IPS-20b (cell line): ENCODE measurements around the gene PDGFB.

Source experiments
- H3K27ac ChIP-seq: one replicate; pipeline ENCODE4 v1.5.1; 2013; ENCODE audit warnings: low read length
- H3K27me3 ChIP-seq: 2 replicates; pipeline ENCODE4 v1.6.1; 2013; ENCODE audit warnings: mild to moderate bottlenecking, low read length, inconsistent platforms; ENCODE audit not compliant: insufficient read depth
- H3K36me3 ChIP-seq: 2 replicates; pipeline ENCODE4 v1.6.1; 2013; ENCODE audit warnings: low read depth, mild to moderate bottlenecking, inconsistent platforms, low read length, moderate library complexity; ENCODE audit not compliant: insufficient read depth
- H3K4me1 ChIP-seq: 2 replicates; pipeline ENCODE4 v1.6.1; 2013; ENCODE audit warnings: mild to moderate bottlenecking, control low read depth, inconsistent platforms, low read length, moderate library complexity; ENCODE audit not compliant: insufficient read depth
- H3K4me3 ChIP-seq: 2 replicates; pipeline ENCODE4 v1.5.1; 2013; ENCODE audit warnings: mild to moderate bottlenecking, low read length, inconsistent platforms
- H3K9ac ChIP-seq: 2 replicates; pipeline ENCODE4 v1.6.1; 2013; ENCODE audit warnings: low read depth, mild to moderate bottlenecking, inconsistent platforms, low read length, moderate library complexity
- H3K9me3 ChIP-seq: 2 replicates; pipeline ENCODE4 v1.6.1; 2013; ENCODE audit warnings: mild to moderate bottlenecking, low read depth, low read length, inconsistent platforms; ENCODE audit not compliant: insufficient read depth

Gene PDGFB

DNA sequence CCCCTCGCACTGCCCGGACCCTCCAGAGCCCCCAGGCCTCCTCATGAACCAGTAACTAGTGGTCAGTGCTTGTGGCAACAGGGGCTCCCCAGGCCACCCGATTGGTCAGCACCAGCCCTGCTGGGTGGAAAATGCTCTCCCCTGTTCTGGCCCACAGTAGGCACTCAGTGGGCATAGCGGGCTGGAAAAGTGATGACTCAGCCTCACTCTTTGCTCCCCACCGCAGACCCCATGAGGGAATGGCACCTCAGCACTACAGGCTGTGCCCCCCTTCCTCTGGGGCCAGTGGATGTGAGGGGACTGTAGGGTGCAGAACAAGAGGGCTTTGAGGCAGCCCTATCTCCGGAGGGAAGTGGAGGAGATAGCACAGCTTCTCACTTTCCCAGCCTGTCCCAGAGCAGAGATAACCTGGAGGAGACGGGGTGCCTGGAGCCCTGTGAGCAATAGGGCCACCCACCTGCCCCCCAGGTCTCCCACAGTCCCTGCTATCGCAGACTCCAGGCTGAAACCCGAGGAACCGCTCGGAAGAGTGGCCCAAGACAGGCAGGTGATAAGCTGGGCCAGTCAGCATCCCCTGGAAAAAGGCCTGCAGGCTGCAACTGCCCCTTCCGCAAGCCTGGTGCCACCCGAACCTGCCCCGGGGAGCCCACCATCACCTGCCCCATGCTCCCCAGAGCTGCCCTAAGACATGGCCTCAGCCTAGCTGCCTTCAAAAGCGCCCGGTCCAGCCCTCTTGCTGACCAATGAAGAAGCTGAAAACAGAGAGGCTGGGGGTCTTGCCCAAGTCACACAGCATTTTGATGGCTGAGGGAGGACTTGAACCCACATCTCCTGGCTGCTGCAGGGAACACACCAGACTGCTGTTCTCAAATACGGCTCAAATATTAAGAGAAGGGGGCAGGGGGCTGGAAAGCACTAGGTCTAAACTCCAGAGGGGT, 29.4 kb upstream of the PDGFB start:
- no peaks in the 10 kb centered on the region for H3K27me3 ChIP-seq
- no peak overlapping the region for H3K4me3 ChIP-seq
- 0 out of 2 replicates have a peak, but pooled peaks cover 4% of the 10 kb centered on the region for H3K9me3 ChIP-seq
- no peak overlapping the region for H3K9ac ChIP-seq
- H3K4me1 ChIP-seq = peaks cover 3% of the 10 kb centered on the region; the same call in 1 of the 2 replicates
- H3K27ac ChIP-seq = no peak overlapping the region
- no peaks in the 10 kb centered on the region for H3K36me3 ChIP-seq

- Histone ChIP-seq H3K36me3 (no peaks in the 10 kb centered on the region), H3K4me3 (no peak overlapping the region), H3K27me3 (no peaks in the 10 kb centered on the region), H3K4me1 (no peaks in the 10 kb centered on the region), H3K27ac (no peak overlapping the region), H3K9ac (no peak overlapping the region), H3K9me3 (no peaks in the 10 kb centered on the region)
Observed at GRCh38 chr22:39270792-39271191, 26.0 kb upstream of the PDGFB start.

GRCh38 chr22:39270280-39270679, 25.5 kb upstream of the PDGFB start:
- Histone ChIP-seq H3K27ac (no peak overlapping the region), H3K27me3 (no peaks in the 10 kb centered on the region), H3K9me3 (no peaks in the 10 kb centered on the region), H3K4me1 (no peaks in the 10 kb centered on the region), H3K36me3 (no peaks in the 10 kb centered on the region), H3K9ac (no peak overlapping the region), H3K4me3 (no peak overlapping the region)

GRCh38 chr22:39269095-39269790, 24.5 kb upstream of the PDGFB start:
- no peak overlapping the region for H3K27ac ChIP-seq
- no peaks in the 10 kb centered on the region for H3K27me3 ChIP-seq
- no peak overlapping the region for H3K4me3 ChIP-seq
- no peak overlapping the region for H3K9ac ChIP-seq
- no peaks in the 10 kb centered on the region for H3K9me3 ChIP-seq
- H3K4me1 ChIP-seq = no peaks in the 10 kb centered on the region
- no peaks in the 10 kb centered on the region for H3K36me3 ChIP-seq

DNA sequence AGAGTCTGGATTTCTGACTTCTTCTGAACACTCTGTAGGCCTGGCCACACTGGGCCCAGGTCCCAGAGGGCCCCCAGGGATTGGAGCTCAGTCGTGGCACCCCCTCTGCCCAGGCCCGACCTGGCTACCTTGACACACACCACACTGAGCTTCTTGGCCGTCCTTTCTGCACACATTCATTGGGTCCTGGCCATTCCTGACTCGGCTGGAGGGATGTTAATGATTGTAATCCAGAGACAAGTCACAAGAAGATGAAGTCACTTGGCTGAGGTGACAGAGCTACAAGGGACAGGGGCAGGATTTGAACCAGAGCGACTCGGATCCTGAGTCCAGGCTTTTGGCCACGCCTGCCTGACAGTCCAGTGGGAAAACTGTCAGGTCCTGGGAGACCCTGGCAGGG, 23.9 kb upstream of the PDGFB start:
- Histone ChIP-seq H3K4me3 (no peak overlapping the region), H3K9ac (no peak overlapping the region), H3K27me3 (no peaks in the 10 kb centered on the region), H3K27ac (no peak overlapping the region), H3K36me3 (no peaks in the 10 kb centered on the region), H3K4me1 (no peaks in the 10 kb centered on the region), H3K9me3 (no peaks in the 10 kb centered on the region)

GRCh38 chr22:39267974-39268373, 23.2 kb upstream of the PDGFB start:
- no peaks in the 10 kb centered on the region for H3K27me3 ChIP-seq
- no peaks in the 10 kb centered on the region for H3K4me1 ChIP-seq
- H3K27ac ChIP-seq = no peak overlapping the region
- no peaks in the 10 kb centered on the region for H3K9me3 ChIP-seq
- H3K4me3 ChIP-seq = no peak overlapping the region
- no peak overlapping the region for H3K9ac ChIP-seq
- H3K36me3 ChIP-seq = no peaks in the 10 kb centered on the region

- H3K27me3 ChIP-seq = no peaks in the 10 kb centered on the region
- H3K36me3 ChIP-seq = no peaks in the 10 kb centered on the region
- no peaks in the 10 kb centered on the region for H3K4me1 ChIP-seq
- no peak overlapping the region for H3K4me3 ChIP-seq
- no peak overlapping the region for H3K27ac ChIP-seq
- H3K9me3 ChIP-seq = peaks cover 4% of the 10 kb centered on the region; the same call in 1 of the 2 replicates
- no peak overlapping the region for H3K9ac ChIP-seq
Observed at GRCh38 chr22:39266398-39267030, 21.7 kb upstream of the PDGFB start.

GRCh38 chr22:39265143-39265886, 20.5 kb upstream of the PDGFB start:
- no peaks in the 10 kb centered on the region for H3K27me3 ChIP-seq
- no peaks in the 10 kb centered on the region for H3K4me1 ChIP-seq
- no peak overlapping the region for H3K4me3 ChIP-seq
- no peak overlapping the region for H3K9ac ChIP-seq
- H3K36me3 ChIP-seq = no peaks in the 10 kb centered on the region
- H3K27ac ChIP-seq = no peak overlapping the region
- peaks cover 7% of the 10 kb centered on the region; the same call in 1 of the 2 replicates for H3K9me3 ChIP-seq

- no peak overlapping the region for H3K9ac ChIP-seq
- no peaks in the 10 kb centered on the region for H3K27me3 ChIP-seq
- no peak overlapping the region for H3K27ac ChIP-seq
- peaks cover 7% of the 10 kb centered on the region; the same call in 1 of the 2 replicates for H3K9me3 ChIP-seq
- H3K36me3 ChIP-seq = no peaks in the 10 kb centered on the region
- no peak overlapping the region for H3K4me3 ChIP-seq
- no peaks in the 10 kb centered on the region for H3K4me1 ChIP-seq
Observed at GRCh38 chr22:39264349-39265038, 19.7 kb upstream of the PDGFB start.

- no peak overlapping the region for H3K9ac ChIP-seq
- H3K27ac ChIP-seq = no peak overlapping the region
- no peaks in the 10 kb centered on the region for H3K27me3 ChIP-seq
- H3K4me3 ChIP-seq = no peak overlapping the region
- H3K9me3 ChIP-seq = peaks cover 7% of the 10 kb centered on the region; the same call in 1 of the 2 replicates
- no peaks in the 10 kb centered on the region for H3K4me1 ChIP-seq
- no peaks in the 10 kb centered on the region for H3K36me3 ChIP-seq
Observed at GRCh38 chr22:39263626-39264348, 19.0 kb upstream of the PDGFB start.
